Measurements from ENCODE around the gene STIP1.

DNA sequence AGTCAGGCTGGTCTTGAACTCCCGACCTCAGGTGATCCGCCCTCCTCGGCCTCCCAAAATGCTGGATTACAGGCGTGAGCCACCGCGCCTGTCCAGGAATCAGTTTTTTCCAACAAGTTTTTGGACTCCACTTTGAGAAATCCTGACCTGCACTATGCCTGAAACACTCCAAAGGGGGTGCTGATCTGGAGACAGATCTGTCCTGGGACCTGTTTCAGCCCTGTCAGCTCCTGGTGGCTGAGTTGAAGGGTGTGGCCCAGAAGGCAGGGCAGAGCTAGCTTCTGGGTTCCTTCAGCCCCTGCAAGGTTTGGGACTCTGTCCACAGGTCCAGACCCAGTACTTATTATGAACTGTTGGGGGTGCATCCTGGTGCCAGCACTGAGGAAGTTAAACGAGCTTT lies 45.6 kb downstream of the STIP1 start:
- TF ChIP-seq, protein P1, sequence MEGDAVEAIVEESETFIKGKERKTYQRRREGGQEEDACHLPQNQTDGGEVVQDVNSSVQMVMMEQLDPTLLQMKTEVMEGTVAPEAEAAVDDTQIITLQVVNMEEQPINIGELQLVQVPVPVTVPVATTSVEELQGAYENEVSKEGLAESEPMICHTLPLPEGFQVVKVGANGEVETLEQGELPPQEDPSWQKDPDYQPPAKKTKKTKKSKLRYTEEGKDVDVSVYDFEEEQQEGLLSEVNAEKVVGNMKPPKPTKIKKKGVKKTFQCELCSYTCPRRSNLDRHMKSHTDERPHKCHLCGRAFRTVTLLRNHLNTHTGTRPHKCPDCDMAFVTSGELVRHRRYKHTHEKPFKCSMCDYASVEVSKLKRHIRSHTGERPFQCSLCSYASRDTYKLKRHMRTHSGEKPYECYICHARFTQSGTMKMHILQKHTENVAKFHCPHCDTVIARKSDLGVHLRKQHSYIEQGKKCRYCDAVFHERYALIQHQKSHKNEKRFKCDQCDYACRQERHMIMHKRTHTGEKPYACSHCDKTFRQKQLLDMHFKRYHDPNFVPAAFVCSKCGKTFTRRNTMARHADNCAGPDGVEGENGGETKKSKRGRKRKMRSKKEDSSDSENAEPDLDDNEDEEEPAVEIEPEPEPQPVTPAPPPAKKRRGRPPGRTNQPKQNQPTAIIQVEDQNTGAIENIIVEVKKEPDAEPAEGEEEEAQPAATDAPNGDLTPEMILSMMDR (IDR thresholded peaks at IDR 0.05; ENCODE audit: low read depth, low read length, missing input control), result no peak
- TF ChIP-seq JUND (IDR thresholded peaks at IDR 0.05), result no peak
- TF ChIP-seq, protein P2, sequence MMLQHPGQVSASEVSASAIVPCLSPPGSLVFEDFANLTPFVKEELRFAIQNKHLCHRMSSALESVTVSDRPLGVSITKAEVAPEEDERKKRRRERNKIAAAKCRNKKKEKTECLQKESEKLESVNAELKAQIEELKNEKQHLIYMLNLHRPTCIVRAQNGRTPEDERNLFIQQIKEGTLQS (IDR thresholded peaks at IDR 0.05), result no peak
- TF ChIP-seq, protein P3, sequence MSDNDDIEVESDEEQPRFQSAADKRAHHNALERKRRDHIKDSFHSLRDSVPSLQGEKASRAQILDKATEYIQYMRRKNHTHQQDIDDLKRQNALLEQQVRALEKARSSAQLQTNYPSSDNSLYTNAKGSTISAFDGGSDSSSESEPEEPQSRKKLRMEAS (IDR thresholded peaks at IDR 0.05), result no peak
- TF ChIP-seq RAD21 (IDR thresholded peaks at IDR 0.05), result no peak
- TF ChIP-seq, protein P4, sequence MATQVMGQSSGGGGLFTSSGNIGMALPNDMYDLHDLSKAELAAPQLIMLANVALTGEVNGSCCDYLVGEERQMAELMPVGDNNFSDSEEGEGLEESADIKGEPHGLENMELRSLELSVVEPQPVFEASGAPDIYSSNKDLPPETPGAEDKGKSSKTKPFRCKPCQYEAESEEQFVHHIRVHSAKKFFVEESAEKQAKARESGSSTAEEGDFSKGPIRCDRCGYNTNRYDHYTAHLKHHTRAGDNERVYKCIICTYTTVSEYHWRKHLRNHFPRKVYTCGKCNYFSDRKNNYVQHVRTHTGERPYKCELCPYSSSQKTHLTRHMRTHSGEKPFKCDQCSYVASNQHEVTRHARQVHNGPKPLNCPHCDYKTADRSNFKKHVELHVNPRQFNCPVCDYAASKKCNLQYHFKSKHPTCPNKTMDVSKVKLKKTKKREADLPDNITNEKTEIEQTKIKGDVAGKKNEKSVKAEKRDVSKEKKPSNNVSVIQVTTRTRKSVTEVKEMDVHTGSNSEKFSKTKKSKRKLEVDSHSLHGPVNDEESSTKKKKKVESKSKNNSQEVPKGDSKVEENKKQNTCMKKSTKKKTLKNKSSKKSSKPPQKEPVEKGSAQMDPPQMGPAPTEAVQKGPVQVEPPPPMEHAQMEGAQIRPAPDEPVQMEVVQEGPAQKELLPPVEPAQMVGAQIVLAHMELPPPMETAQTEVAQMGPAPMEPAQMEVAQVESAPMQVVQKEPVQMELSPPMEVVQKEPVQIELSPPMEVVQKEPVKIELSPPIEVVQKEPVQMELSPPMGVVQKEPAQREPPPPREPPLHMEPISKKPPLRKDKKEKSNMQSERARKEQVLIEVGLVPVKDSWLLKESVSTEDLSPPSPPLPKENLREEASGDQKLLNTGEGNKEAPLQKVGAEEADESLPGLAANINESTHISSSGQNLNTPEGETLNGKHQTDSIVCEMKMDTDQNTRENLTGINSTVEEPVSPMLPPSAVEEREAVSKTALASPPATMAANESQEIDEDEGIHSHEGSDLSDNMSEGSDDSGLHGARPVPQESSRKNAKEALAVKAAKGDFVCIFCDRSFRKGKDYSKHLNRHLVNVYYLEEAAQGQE (IDR thresholded peaks at IDR 0.05), result no peak
- no peak for TF ChIP-seq TAF1 (conservative IDR thresholded peaks at IDR 0.05)
- TF ChIP-seq NR2F2 (IDR thresholded peaks at IDR 0.05), result no peak
- no peak for TF ChIP-seq GABPA (IDR thresholded peaks at IDR 0.05 in 1 of 2, conservative IDR thresholded peaks at IDR 0.05 in 1 of 2)
- no peak for TF ChIP-seq FOXA2 (IDR thresholded peaks at IDR 0.05)
- TF ChIP-seq, protein P5, sequence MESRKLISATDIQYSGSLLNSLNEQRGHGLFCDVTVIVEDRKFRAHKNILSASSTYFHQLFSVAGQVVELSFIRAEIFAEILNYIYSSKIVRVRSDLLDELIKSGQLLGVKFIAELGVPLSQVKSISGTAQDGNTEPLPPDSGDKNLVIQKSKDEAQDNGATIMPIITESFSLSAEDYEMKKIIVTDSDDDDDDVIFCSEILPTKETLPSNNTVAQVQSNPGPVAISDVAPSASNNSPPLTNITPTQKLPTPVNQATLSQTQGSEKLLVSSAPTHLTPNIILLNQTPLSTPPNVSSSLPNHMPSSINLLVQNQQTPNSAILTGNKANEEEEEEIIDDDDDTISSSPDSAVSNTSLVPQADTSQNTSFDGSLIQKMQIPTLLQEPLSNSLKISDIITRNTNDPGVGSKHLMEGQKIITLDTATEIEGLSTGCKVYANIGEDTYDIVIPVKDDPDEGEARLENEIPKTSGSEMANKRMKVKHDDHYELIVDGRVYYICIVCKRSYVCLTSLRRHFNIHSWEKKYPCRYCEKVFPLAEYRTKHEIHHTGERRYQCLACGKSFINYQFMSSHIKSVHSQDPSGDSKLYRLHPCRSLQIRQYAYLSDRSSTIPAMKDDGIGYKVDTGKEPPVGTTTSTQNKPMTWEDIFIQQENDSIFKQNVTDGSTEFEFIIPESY (IDR thresholded peaks at IDR 0.05), result no peak
- TF ChIP-seq HNF4G (IDR thresholded peaks at IDR 0.05), result no peak

All from liver (tissue), 3 donors.